K562 (cell line): ENCODE measurements around the gene ZNF22. TPM values are rescaled to one million over a fixed set of nuclear protein-coding genes. Genes with fewer than 3 reads are reported as not detected.
A peak's percentile ranks its signal among the peaks of the same experiment; 100 is the strongest.

Experiments
- ATF1 ChIP-seq, 2 experiments: fragments of 450-650 bp in 1 of 2; IDR thresholded peaks; 2 replicates each; pipeline ENCODE4 v1.6.1; 2016; ENCODE audit warnings: missing compliant biosample characterization in 1 of 2, missing genetic modification characterization in 1 of 2
- CSDE1 ChIP-seq, 2 experiments: fragments of 450-650 bp; IDR thresholded peaks; 2 replicates each; pipeline ENCODE4 v1.6.1; 2016; ENCODE audit warnings: mild to moderate bottlenecking in 1 of 2
- DNMT1 ChIP-seq: fragments of 450-650 bp; IDR thresholded peaks from 2 replicates; pipeline ENCODE4 v1.6.1; 2016; ENCODE audit warnings: antibody characterized with exemption, mild to moderate bottlenecking
- ELF1 ChIP-seq: fragments of 200-800 bp; sonication (Bioruptor generic); IDR thresholded peaks from 2 replicates; pipeline ENCODE4 v1.6.1; 2016; ENCODE audit warnings: missing genetic modification characterization, missing compliant biosample characterization
- FOXP1 ChIP-seq: sonication (generic); formaldehyde crosslinking; IDR thresholded peaks from 2 replicates; pipeline ENCODE4 v1.8.0; 2022; ENCODE audit warnings: mild to moderate bottlenecking, missing genetic modification reagents
- GABPB2 ChIP-seq: fragments of 250-450 bp; sonication (Bioruptor Pico); conservative IDR thresholded peaks from 2 replicates; pipeline ENCODE4 v1.5.1; 2021; ENCODE audit warnings: mild to moderate bottlenecking
- HDAC8 ChIP-seq: fragments of 450-650 bp; IDR thresholded peaks from 2 replicates; pipeline ENCODE4 v1.6.1; 2016; ENCODE audit warnings: mild to moderate bottlenecking, missing genetic modification characterization, moderate library complexity, missing compliant biosample characterization
- HNRNPUL1 ChIP-seq: fragments of 200-400 bp; formaldehyde crosslinking; IDR thresholded peaks from 2 replicates; pipeline ENCODE4 v1.6.1; 2017; ENCODE audit warnings: low read length
- ID3 ChIP-seq, 2 experiments: fragments of 250-450 bp in 1 of 2; fragments of 450-650 bp in 1 of 2; sonication (Bioruptor Pico) in 1 of 2; IDR thresholded peaks; 2 replicates each; pipeline versions ENCODE4 v1.6.1 to v1.8.0; 2016 to 2021; ENCODE audit warnings: mild to moderate bottlenecking in 2 of 2, moderate library complexity in 2 of 2, missing compliant biosample characterization in 1 of 2, missing genetic modification characterization in 1 of 2
- IRF2 ChIP-seq: sonication (generic); formaldehyde crosslinking; IDR thresholded peaks from 2 replicates; pipeline ENCODE4 v1.8.1; 2022; ENCODE audit warnings: mild to moderate bottlenecking, missing genetic modification reagents
- KHSRP ChIP-seq: fragments of 450-650 bp; IDR thresholded peaks from 2 replicates; pipeline ENCODE4 v1.6.1; 2017
- MBD1 ChIP-seq: fragments of 250-450 bp; sonication (Bioruptor Pico); IDR thresholded peaks from 2 replicates; pipeline ENCODE4 v1.8.0; 2022; ENCODE audit warnings: inconsistent platforms
- MCM7 ChIP-seq, 2 experiments: fragments of 450-650 bp; IDR thresholded peaks; 2 replicates each; pipeline ENCODE4 v1.6.1; 2016 to 2018
- POLR3A ChIP-seq: IDR thresholded peaks from 2 replicates; pipeline ENCODE4 v1.6.1; 2011; ENCODE audit warnings: borderline replicate concordance, mild to moderate bottlenecking, moderate library complexity; ENCODE audit not compliant: insufficient read length, insufficient read depth; ENCODE audit errors: extremely low read depth
- RBM17 ChIP-seq: fragments of 200-400 bp; formaldehyde crosslinking; IDR thresholded peaks from 2 replicates; pipeline ENCODE4 v1.6.1; 2017; ENCODE audit warnings: low read depth, mild to moderate bottlenecking, low read length, borderline replicate concordance
- SMARCE1 ChIP-seq: fragments of 450-650 bp; IDR thresholded peaks from 2 replicates; pipeline ENCODE4 v1.7.1; 2016; ENCODE audit warnings: mild to moderate bottlenecking
- SRSF9 ChIP-seq: fragments of 200-400 bp; formaldehyde crosslinking; IDR thresholded peaks from 2 replicates; pipeline ENCODE4 v1.6.1; 2017; ENCODE audit warnings: low read depth, low read length, borderline replicate concordance
- STAT5A ChIP-seq: IDR thresholded peaks from 2 replicates; pipeline ENCODE4 v1.6.1; 2012; ENCODE audit warnings: low read length, inconsistent platforms, borderline replicate concordance
- TAF15 ChIP-seq: fragments of 200-400 bp; formaldehyde crosslinking; IDR thresholded peaks from 2 replicates; pipeline ENCODE4 v1.6.1; 2017; ENCODE audit warnings: mild to moderate bottlenecking, low read depth, low read length, moderate library complexity
- ZBTB9 ChIP-seq: fragments of 450-650 bp; formaldehyde crosslinking; IDR thresholded peaks from 2 replicates; pipeline ENCODE4 v1.4.0; 2020; ENCODE audit warnings: mild to moderate bottlenecking, moderate library complexity
- ZC3H8 ChIP-seq: fragments of 450-650 bp; IDR thresholded peaks from 2 replicates; pipeline ENCODE4 v1.6.1; 2017
- ZKSCAN8 ChIP-seq: fragments of 200-800 bp; sonication (Bioruptor generic); IDR thresholded peaks from 2 replicates; pipeline ENCODE4 v1.6.1; 2016; ENCODE audit warnings: missing genetic modification characterization, missing compliant biosample characterization
- ZNF134 ChIP-seq: fragments of 250-450 bp; sonication (Bioruptor Pico); conservative IDR thresholded peaks from 2 replicates; pipeline ENCODE4 v1.4.0; 2020
- ZNF280A ChIP-seq: fragments of 450-650 bp; IDR thresholded peaks from 2 replicates; pipeline ENCODE4 v1.6.1; 2018; ENCODE audit warnings: mild to moderate bottlenecking, low read depth; ENCODE audit not compliant: partially characterized antibody
- ZNF431 ChIP-seq: sonication (generic); formaldehyde crosslinking; IDR thresholded peaks from 2 replicates; pipeline ENCODE4 v1.8.0; 2022; ENCODE audit warnings: mild to moderate bottlenecking, missing genetic modification reagents
- polyA plus RNA-seq, 8 experiments: library from polyadenylated mRNA; depleted of rRNA in 4 of 8; stranded (reverse) in 5 of 8; unstranded in 3 of 8; fragments of >200 nt; fragmentation: Nextera tagmentation in 2 of 8; fragmentation: Illumina TruSeq in 1 of 8; extraction: Ambion mirVana in 2 of 8; extraction: Trizol in 1 of 8; gene quantifications; 2 replicates each; pipeline versions ENCODE4 v1.2.1 to v1.2.3, GENCODE V29; 2011 to 2014; ENCODE audit warnings: inconsistent platforms in 1 of 8, missing spikeins in 1 of 8
- total RNA-seq, 7 experiments: library from RNA; depleted of rRNA in 6 of 7; stranded (reverse); fragments of >200 nt in 6 of 7; fragmentation: Illumina TruSeq in 2 of 7; extraction: Trizol in 2 of 7; gene quantifications; 2 replicates each; pipeline versions ENCODE4 v1.2.1 to v1.2.3, GENCODE V29; 2011 to 2021; ENCODE audit warnings: low replicate concordance in 1 of 7

Gene ZNF22
- total and polyA plus RNA-seq, 9 of the 15 experiments (the other 6 are each of a cell fraction or from before 2014, with no cell fraction given), result 36.2 to 98.7 (median 51.2) TPM

- TF ChIP-seq MBD1 (CRISPR knock-in tag) (no peak), HNRNPUL1 (no peak), SRSF9 (no peak), TAF15 (no peak), CSDE1 (IDR thresholded peaks at IDR 0.05) (no peak), ZNF134 (CRISPR knock-in tag) (no peak), RBM17 (no peak), ZC3H8 (no peak), ZKSCAN8 (CRISPR knock-in tag) (peak; percentile 82; the same call in 1 of the 2 replicates), ATF1 (CRISPR knock-in tag; IDR thresholded peaks at IDR 0.05) (no peak), ATF1 (tag; IDR thresholded peaks at IDR 0.05) (peak; percentile 33; the same call in 1 of the 2 replicates), HDAC8 (tag) (no peak), KHSRP (no peak), STAT5A (no peak), ELF1 (peak; percentile 65), FOXP1 (no peak), IRF2 (no peak), SMARCE1 (no peak), DNMT1 (no peak), MCM7 (IDR thresholded peaks at IDR 0.05) (no peak), ZNF431 (CRISPR knock-in tag) (no peak), ZBTB9 (CRISPR knock-in tag) (no peak; the same call in 1 of the 2 replicates), GABPB2 (CRISPR knock-in tag) (no peak), POLR3A (no peak), ZNF280A (no peak), ID3 (CRISPR knock-in tag; IDR thresholded peaks at IDR 0.05) (no peak), ID3 (tag; IDR thresholded peaks at IDR 0.05) (peak; percentile 41; the same call in 1 of the 2 replicates)
These were observed 25.9 kb upstream of the ZNF22 start (continued) for GRCh38 chr10:44974628-44975430.
